GM23248 (cell line): ENCODE data around the gene LRWD1.
"Not testable (repeated sequence)": the region's sequence is repeated elsewhere in the genome, so short reads cannot be mapped to it uniquely, and the experiment has no call there.

Source experiments
- EZH2 ChIP-seq: fragments of 200-600 bp; sonication (generic); IDR thresholded peaks from 2 replicates; pipeline ENCODE4 v1.6.1; 2018; ENCODE audit warnings: antibody characterized with exemption, mild to moderate bottlenecking; ENCODE audit not compliant: insufficient read depth, poor library complexity, severe bottlenecking
- EZH2phosphoT487 ChIP-seq: fragments of 200-600 bp; sonication (generic); IDR thresholded peaks from 2 replicates; pipeline ENCODE4 v1.6.1; 2018; ENCODE audit warnings: antibody characterized with exemption, moderate library complexity, mild to moderate bottlenecking, low read depth; ENCODE audit not compliant: insufficient read depth

DNA sequence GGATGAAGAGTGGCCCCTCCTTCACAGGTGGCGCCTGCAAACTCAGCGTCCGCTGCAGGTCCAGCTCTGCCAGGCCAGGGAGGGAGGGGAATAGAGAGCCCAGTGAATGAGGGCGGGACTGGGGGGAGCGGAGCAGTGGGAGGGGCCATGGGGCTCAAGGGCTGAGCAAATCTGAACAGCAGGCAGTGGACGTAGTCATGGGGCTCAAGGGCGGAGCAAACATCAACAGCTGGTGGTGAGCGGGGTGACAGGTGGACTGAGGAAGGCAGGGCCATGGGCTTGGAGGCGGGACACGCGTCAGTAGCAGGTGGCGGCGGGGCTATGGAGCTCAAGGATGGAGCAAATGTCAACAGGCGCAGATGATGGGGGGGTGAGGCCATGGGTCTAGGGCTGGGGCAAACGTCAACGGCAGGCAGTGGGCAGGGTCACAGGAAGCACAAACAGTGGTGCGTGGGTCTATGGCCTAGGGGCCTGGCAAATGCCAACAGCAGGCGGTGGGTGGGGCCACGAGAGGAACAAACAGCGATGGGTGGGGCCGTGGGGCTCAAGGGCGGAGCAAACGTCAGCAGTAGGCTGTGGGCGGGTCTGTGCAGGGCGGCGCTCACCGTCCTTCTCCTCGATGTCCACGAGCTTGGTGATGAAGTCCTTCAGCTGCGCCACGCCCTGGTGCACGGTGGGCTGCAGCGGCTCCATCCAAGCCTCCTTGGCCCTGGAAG is 28.6 kb downstream of the LRWD1 start:
- not testable (repeated sequence) for TF ChIP-seq EZH2, EZH2phosphoT487
